ENCODE measurements around the gene RAB27A. TPM values are rescaled to one million over a fixed set of nuclear protein-coding genes. Genes with fewer than 3 reads are reported as not detected.

RAB27A gene
- total and polyA plus RNA-seq, 2 of the 13 experiments (the other 11 are each of a cell fraction or from before 2014, with no cell fraction given), result 3.4 to 8.1 TPM

GRCh38 chr15:55196458-55197361, 92.9 kb downstream of the RAB27A start, which contains the start of gene RSL24D1 (continued):
- TF ChIP-seq ZFP91 (CRISPR knock-in tag; IDR thresholded peaks at IDR 0.05; ENCODE audit: borderline replicate concordance), result peak; percentile 79; the same call in 1 of the 2 replicates
- no peak for TF ChIP-seq JUNB (CRISPR knock-in tag; IDR thresholded peaks at IDR 0.05; ENCODE audit: borderline replicate concordance)
- no peak for TF ChIP-seq TRAFD1 (CRISPR knock-in tag; IDR thresholded peaks at IDR 0.05; ENCODE audit: borderline replicate concordance)
- peak; percentile 93 for TF ChIP-seq GATAD1 (CRISPR knock-in tag; IDR thresholded peaks at IDR 0.05)
- TF ChIP-seq SRY (CRISPR knock-in tag; IDR thresholded peaks at IDR 0.05), result 0 out of 2 replicates have a peak, but pooled peaks have one; percentile 62
- no peak for TF ChIP-seq CERS6 (CRISPR knock-in tag; IDR thresholded peaks at IDR 0.05)
- TF ChIP-seq NCOR1 (IDR thresholded peaks at IDR 0.05; ENCODE audit: borderline replicate concordance, low read length), result 0 out of 2 replicates have a peak, but pooled peaks have one; percentile 23
- no peak; the same call in 1 of the 2 replicates for TF ChIP-seq GMEB2 (CRISPR knock-in tag; IDR thresholded peaks at IDR 0.05; ENCODE audit: low read depth)
- TF ChIP-seq KLF16 (CRISPR knock-in tag; IDR thresholded peaks at IDR 0.05), result peak in 1 of 2 experiments; percentile 66; a peak in 2 of 4 replicates
- TF ChIP-seq MZF1 (CRISPR knock-in tag; IDR thresholded peaks at IDR 0.05; ENCODE audit: borderline replicate concordance), result peak; percentile 19; the same call in 1 of the 2 replicates
- TF ChIP-seq MAZ (IDR thresholded peaks at IDR 0.05; ENCODE audit: borderline replicate concordance, low read depth, low read length), result 0 out of 2 replicates have a peak, but pooled peaks have one; percentile 18
- TF ChIP-seq MAZ (CRISPR knock-in tag; IDR thresholded peaks at IDR 0.05; ENCODE audit: low read depth), result peak; percentile 89
- TF ChIP-seq ZNF317 (CRISPR knock-in tag; IDR thresholded peaks at IDR 0.05), result 0 out of 2 replicates have a peak, but pooled peaks have one; percentile 29
- no peak for TF ChIP-seq SMARCC2 (IDR thresholded peaks at IDR 0.05)
- TF ChIP-seq SOX6 (IDR thresholded peaks at IDR 0.05), result no peak
- TF ChIP-seq SOX6 (CRISPR knock-in tag; IDR thresholded peaks at IDR 0.05), result 0 out of 2 replicates have a peak, but pooled peaks have one; percentile 44
- TF ChIP-seq ZNF660 (CRISPR knock-in tag; IDR thresholded peaks at IDR 0.05; ENCODE audit: borderline replicate concordance, low read depth), result no peak
- TF ChIP-seq BRF2 (CRISPR knock-in tag; IDR thresholded peaks at IDR 0.05), result no peak
- no peak for TF ChIP-seq AKAP8 (CRISPR knock-in tag; IDR thresholded peaks at IDR 0.05)
- TF ChIP-seq ZNF782 (CRISPR knock-in tag; IDR thresholded peaks at IDR 0.05; ENCODE audit: borderline replicate concordance), result peak; percentile 64; the same call in 1 of the 2 replicates
- peak; percentile 68 for TF ChIP-seq REPIN1 (CRISPR knock-in tag; IDR thresholded peaks at IDR 0.05; ENCODE audit: borderline replicate concordance, low read depth)
